DOHH2 (cell line): ENCODE results near the gene PRR15L.

ENCODE experiments used
- CTCF ChIP-seq: fragments of 200-600 bp; sonication (generic); IDR thresholded peaks from one replicate; pipeline ENCODE4 v1.5.1; 2014; ENCODE audit warnings: antibody characterized with exemption, mild to moderate bottlenecking, low read depth, low read length; ENCODE audit not compliant: poor library complexity, severe bottlenecking
- EZH2phosphoT487 ChIP-seq: fragments of 200-600 bp; sonication (generic); IDR thresholded peaks from 2 replicates; pipeline ENCODE4 v1.6.1; 2017; ENCODE audit warnings: borderline replicate concordance, mild to moderate bottlenecking, antibody characterized with exemption, low read length, moderate library complexity, mixed read lengths

DNA sequence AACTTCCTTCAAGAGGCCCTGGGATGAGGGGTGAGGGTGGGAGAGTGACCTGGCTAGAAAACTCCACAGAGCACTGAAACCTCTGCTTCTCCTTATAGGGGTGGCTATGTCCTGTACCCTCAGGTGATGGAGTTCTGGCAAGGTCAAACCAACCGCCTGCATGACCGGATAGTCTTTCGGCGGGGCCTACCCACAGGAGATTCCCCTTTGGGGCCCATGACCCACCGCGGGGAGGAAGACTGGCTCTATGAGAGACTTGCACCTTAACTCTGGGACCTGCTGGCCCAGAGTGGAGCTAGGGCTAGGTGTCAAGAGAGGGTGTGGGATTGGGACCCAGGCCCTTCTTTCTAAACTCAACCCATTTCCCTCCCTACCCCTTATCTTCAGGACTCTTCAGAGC, 11.2 kb downstream of the PRR15L start:
- TF ChIP-seq CTCF (no peak), EZH2phosphoT487 (no peak)
